GM21737 (cell line): ENCODE results near the gene PSMB11.

Experiments used
- ATAC-seq: cut with Tn5 transposase; IDR thresholded peaks from one replicate; pipeline ENCODE4 v1.9.1; 2021; ENCODE audit warnings: mild to moderate bottlenecking, moderate library complexity; ENCODE audit not compliant: unreplicated experiment

Gene PSMB11

GRCh38 chr14:23078692-23079116 lies 36.7 kb downstream of the PSMB11 start:
- ATAC-seq: no peak

- ATAC-seq: no peak
Measured at GRCh38 chr14:23079716-23080115, 37.7 kb downstream of the PSMB11 start.

- no peak for ATAC-seq
Measured at GRCh38 chr14:23080474-23080873, 38.5 kb downstream of the PSMB11 start.

GRCh38 chr14:23085458-23085857 lies 43.4 kb downstream of the PSMB11 start:
- ATAC-seq: no peak

GRCh38 chr14:23086565-23086964 lies 44.6 kb downstream of the PSMB11 start:
- no peak for ATAC-seq

GRCh38 chr14:23089498-23090253 lies 47.7 kb downstream of the PSMB11 start:
- ATAC-seq: no peak

GRCh38 chr14:23090254-23090636 lies 48.2 kb downstream of the PSMB11 start:
- ATAC-seq: no peak

GRCh38 chr14:23091294-23092225 lies 49.5 kb downstream of the PSMB11 start:
- ATAC-seq: no peak

- no peak for ATAC-seq
Measured at GRCh38 chr14:23093104-23093503, 51.1 kb downstream of the PSMB11 start.

GRCh38 chr14:23093526-23093925 lies 51.5 kb downstream of the PSMB11 start:
- no peak for ATAC-seq
